Tibial artery (tissue), 4 donors: ENCODE data around the gene PCNX1.
"Not testable (repeated sequence)": the region's sequence is repeated elsewhere in the genome, so short reads cannot be mapped to it uniquely, and the experiment has no call there.

Source experiments
- DNase-seq, 2 donors: peaks; one replicate each; pipeline ENCODE4 v3.0.0-alpha.2; 2019
- H3K27ac ChIP-seq, 2 donors: fragments of 200-600 bp; sonication (generic) in 1 of 2; 1 replicate in 1 of 2; 2 replicates in 1 of 2; pipeline ENCODE4 v1.5.1; 2018 to 2019; ENCODE audit warnings: mild to moderate bottlenecking in 1 of 2
- H3K27me3 ChIP-seq, 2 donors: fragments of 200-600 bp; sonication (generic) in 1 of 2; one replicate each; pipeline versions ENCODE4 v1.5.1 to v1.6.0; 2016 to 2019
- H3K36me3 ChIP-seq, 3 donors: fragments of 200-600 bp; sonication (generic) in 2 of 3; one replicate each; pipeline ENCODE4 v1.5.1; 2016 to 2019; ENCODE audit warnings: mild to moderate bottlenecking in 2 of 3
- H3K4me1 ChIP-seq, 4 donors: fragments of 200-600 bp; sonication (generic) in 2 of 4; 1 replicate in 3 of 4; 2 replicates in 1 of 4; pipeline ENCODE4 v1.5.1; 2016 to 2019
- H3K4me3 ChIP-seq, 2 donors: fragments of 200-600 bp; sonication (generic) in 1 of 2; 1 replicate in 1 of 2; 2 replicates in 1 of 2; pipeline ENCODE4 v1.5.1; 2018 to 2019; ENCODE audit warnings: mild to moderate bottlenecking in 2 of 2
- H3K9me3 ChIP-seq, 3 donors: fragments of 200-600 bp; sonication (generic) in 1 of 3; one replicate each; pipeline ENCODE4 v1.5.1; 2016 to 2019
- intact Hi-C: fragments of 100-400 bp; cut with DNase I; formaldehyde crosslinking; loops from one replicate; pipeline ENCODE4 v1.15.0; 2023; ENCODE audit warnings: low total_unique reads
- TF ChIP-seq, protein P1 (sequence below), 2 experiments: fragments of 200-600 bp in 1 of 2; fragments of 450-650 bp in 1 of 2; IDR thresholded peaks; one replicate each; pipeline ENCODE4 v1.5.1; 2017 to 2019; ENCODE audit warnings: antibody characterized with exemption in 2 of 2, mild to moderate bottlenecking in 1 of 2, moderate library complexity in 1 of 2

The PCNX1 gene

DNA sequence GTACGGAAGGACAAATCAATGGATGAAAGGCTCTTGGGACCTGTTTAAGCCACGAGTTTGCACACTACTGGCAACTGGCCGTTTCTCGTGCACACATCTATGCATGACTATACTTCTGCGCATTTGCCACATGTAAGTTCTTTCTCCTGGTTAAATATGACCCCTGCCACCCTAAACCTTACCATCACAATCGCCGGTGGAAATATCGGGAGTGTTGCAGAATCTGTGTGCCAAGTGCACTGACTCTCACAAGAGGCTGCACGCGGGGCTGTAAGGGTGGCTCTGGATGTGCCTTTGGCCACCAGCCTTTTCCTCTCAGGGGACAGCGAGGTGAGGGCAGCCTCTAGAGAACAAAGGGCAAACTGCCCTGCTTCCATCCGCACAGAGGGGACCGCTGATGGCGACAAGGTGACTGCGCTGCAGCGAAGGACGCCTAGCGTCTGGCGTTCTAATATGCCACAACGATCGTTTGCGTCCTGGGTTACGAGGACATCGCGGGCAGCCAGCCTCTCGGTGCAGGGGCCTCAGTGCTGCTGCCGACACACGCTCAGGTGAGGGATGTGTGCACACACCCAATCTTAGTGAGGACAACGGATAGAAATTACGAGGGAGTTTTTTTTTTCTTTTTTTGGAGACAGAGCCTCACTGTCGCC is 232.2 kb downstream of the PCNX1 start:
- peaks cover 0 to 9% (median 4%) of the 10 kb centered on the region in 4 donors for H3K4me1 ChIP-seq
- H3K9me3 ChIP-seq, result no peaks in the 10 kb centered on the region
- DNase-seq, result no peak
- H3K27ac ChIP-seq, result no peak overlapping the region
- no peak overlapping the region for H3K4me3 ChIP-seq
- intact Hi-C loops, result loop anchor here (2.0 to 5.0 kb wide), 2 partner anchors 611 to 713 kb away; no protein-coding TSS in a partner anchor
- no peaks in the 10 kb centered on the region for H3K27me3 ChIP-seq
- TF ChIP-seq, protein P1, sequence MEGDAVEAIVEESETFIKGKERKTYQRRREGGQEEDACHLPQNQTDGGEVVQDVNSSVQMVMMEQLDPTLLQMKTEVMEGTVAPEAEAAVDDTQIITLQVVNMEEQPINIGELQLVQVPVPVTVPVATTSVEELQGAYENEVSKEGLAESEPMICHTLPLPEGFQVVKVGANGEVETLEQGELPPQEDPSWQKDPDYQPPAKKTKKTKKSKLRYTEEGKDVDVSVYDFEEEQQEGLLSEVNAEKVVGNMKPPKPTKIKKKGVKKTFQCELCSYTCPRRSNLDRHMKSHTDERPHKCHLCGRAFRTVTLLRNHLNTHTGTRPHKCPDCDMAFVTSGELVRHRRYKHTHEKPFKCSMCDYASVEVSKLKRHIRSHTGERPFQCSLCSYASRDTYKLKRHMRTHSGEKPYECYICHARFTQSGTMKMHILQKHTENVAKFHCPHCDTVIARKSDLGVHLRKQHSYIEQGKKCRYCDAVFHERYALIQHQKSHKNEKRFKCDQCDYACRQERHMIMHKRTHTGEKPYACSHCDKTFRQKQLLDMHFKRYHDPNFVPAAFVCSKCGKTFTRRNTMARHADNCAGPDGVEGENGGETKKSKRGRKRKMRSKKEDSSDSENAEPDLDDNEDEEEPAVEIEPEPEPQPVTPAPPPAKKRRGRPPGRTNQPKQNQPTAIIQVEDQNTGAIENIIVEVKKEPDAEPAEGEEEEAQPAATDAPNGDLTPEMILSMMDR (IDR thresholded peaks at IDR 0.05), result no peak
- no peaks in the 10 kb centered on the region for H3K36me3 ChIP-seq

GRCh38 chr14:71140157-71140556 is 232.9 kb downstream of the PCNX1 start:
- TF ChIP-seq, protein P1 (IDR thresholded peaks at IDR 0.05), result no peak
- intact Hi-C loops, result loop anchor here (10.0 kb wide), 2 partner anchors 175 to 1155 kb away; no protein-coding TSS in a partner anchor
- no peaks in the 10 kb centered on the region for H3K27me3 ChIP-seq

GRCh38 chr14:71141701-71142374 is 234.6 kb downstream of the PCNX1 start:
- H3K36me3 ChIP-seq, result no peaks in the 10 kb centered on the region

More at GRCh38 chr14:71140157-71140556, 232.9 kb downstream of the PCNX1 start:
- no peak for DNase-seq
- Histone ChIP-seq H3K9me3 (no peaks in the 10 kb centered on the region), H3K4me3 (no peak overlapping the region), H3K36me3 (no peaks in the 10 kb centered on the region), H3K4me1 (peaks cover 0 to 9% (median 4%) of the 10 kb centered on the region in 4 donors), H3K27ac (no peak overlapping the region)

GRCh38 chr14:71142375-71143038 is 235.2 kb downstream of the PCNX1 start:
- TF ChIP-seq, protein P1 (IDR thresholded peaks at IDR 0.05), result no peak
- H3K9me3 ChIP-seq, result no peaks in the 10 kb centered on the region
- H3K27me3 ChIP-seq, result no peaks in the 10 kb centered on the region
- no peak overlapping the region for H3K4me3 ChIP-seq
- H3K27ac ChIP-seq, result no peak overlapping the region
- H3K4me1 ChIP-seq, result peaks cover 0 to 9% (median 4%) of the 10 kb centered on the region in 4 donors
- no peaks in the 10 kb centered on the region for H3K36me3 ChIP-seq
- DNase-seq, result no peak
- intact Hi-C loops, result loop anchor here (10.0 kb wide), 2 partner anchors 172 to 1152 kb away; no protein-coding TSS in a partner anchor

More at GRCh38 chr14:71141701-71142374, 234.6 kb downstream of the PCNX1 start:
- no peak overlapping the region for H3K27ac ChIP-seq
- intact Hi-C loops, result loop anchor here (10.0 kb wide), 2 partner anchors 173 to 1153 kb away; no protein-coding TSS in a partner anchor
- no peaks in the 10 kb centered on the region for H3K27me3 ChIP-seq
- peaks cover 0 to 9% (median 4%) of the 10 kb centered on the region in 4 donors for H3K4me1 ChIP-seq
- H3K4me3 ChIP-seq, result no peak overlapping the region
- TF ChIP-seq, protein P1 (IDR thresholded peaks at IDR 0.05), result no peak
- no peak for DNase-seq
- H3K9me3 ChIP-seq, result no peaks in the 10 kb centered on the region

GRCh38 chr14:71143381-71144290 is 236.4 kb downstream of the PCNX1 start:
- Histone ChIP-seq H3K4me3 (no peak overlapping the region), H3K4me1 (peaks cover 0 to 8% (median 4%) of the 10 kb centered on the region in 4 donors), H3K27ac (no peak overlapping the region), H3K36me3 (no peaks in the 10 kb centered on the region), H3K9me3 (no peaks in the 10 kb centered on the region), H3K27me3 (no peaks in the 10 kb centered on the region)
- TF ChIP-seq, protein P1 (IDR thresholded peaks at IDR 0.05), result no peak
- DNase-seq, result no peak
- intact Hi-C loops, result loop anchor here (10.0 kb wide), 2 partner anchors 171 to 1151 kb away; no protein-coding TSS in a partner anchor

GRCh38 chr14:71147335-71147734 is 240.1 kb downstream of the PCNX1 start:
- DNase-seq, result not testable (repeated sequence)
- intact Hi-C loops, result loop anchor here (10.0 kb wide), 2 partner anchors 167 to 1147 kb away; no protein-coding TSS in a partner anchor

More at GRCh38 chr14:71147335-71147734, 240.1 kb downstream of the PCNX1 start:
- not testable (repeated sequence) for H3K36me3 ChIP-seq, H3K27me3 ChIP-seq, H3K4me3 ChIP-seq, H3K4me1 ChIP-seq, H3K27ac ChIP-seq
- peaks cover 0 to 24% (median 22%) of the 10 kb centered on the region in 3 donors for H3K9me3 ChIP-seq
